ENCODE results near the gene RAB3IP. TPM values are rescaled to one million over a fixed set of nuclear protein-coding genes. Genes with fewer than 3 reads are reported as not detected.

Gene RAB3IP
- total RNA-seq, 4 donors from 2014 or later = 18.6 to 27.4 (median 20.3) TPM

DNA sequence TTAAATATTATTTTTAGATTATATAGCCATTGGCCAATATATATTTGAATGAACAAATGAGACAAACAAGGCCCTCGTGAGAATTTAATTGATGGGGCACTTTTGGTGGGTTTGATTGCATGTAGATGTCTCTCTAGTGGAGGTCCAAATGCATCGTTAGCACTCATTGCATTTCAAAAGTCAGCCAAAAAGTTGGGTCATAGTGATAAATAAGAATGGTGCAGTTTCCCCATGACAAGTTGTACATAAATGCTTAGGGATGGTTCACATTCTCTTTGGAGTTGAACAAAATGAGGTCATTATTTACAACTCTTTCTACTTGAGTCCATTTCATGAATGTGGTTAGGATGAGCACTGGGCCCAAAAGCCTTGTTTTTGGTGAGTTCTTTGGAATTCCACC is 40.6 kb upstream of the RAB3IP start:
- in situ Hi-C loops (cut with MboI; ENCODE audit: low sequenced_read_pairs in 4 of 4) = loop anchor here in 1 of 4 donors (10.0 kb wide), 1 partner anchor 53 kb away; no protein-coding TSS in a partner anchor
- TF ChIP-seq, protein P1, sequence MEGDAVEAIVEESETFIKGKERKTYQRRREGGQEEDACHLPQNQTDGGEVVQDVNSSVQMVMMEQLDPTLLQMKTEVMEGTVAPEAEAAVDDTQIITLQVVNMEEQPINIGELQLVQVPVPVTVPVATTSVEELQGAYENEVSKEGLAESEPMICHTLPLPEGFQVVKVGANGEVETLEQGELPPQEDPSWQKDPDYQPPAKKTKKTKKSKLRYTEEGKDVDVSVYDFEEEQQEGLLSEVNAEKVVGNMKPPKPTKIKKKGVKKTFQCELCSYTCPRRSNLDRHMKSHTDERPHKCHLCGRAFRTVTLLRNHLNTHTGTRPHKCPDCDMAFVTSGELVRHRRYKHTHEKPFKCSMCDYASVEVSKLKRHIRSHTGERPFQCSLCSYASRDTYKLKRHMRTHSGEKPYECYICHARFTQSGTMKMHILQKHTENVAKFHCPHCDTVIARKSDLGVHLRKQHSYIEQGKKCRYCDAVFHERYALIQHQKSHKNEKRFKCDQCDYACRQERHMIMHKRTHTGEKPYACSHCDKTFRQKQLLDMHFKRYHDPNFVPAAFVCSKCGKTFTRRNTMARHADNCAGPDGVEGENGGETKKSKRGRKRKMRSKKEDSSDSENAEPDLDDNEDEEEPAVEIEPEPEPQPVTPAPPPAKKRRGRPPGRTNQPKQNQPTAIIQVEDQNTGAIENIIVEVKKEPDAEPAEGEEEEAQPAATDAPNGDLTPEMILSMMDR (IDR thresholded peaks at IDR 0.05 in 4 of 5, conservative IDR thresholded peaks at IDR 0.05 in 1 of 5) = no peak
- peak in 1 of 2 donors; percentile 45 for TF ChIP-seq POLR2A (IDR thresholded peaks at IDR 0.05)
- H3K27me3 ChIP-seq = no peaks in the 10 kb centered on the region
- intact Hi-C loops (cut with DNase I; ENCODE audit: low total_unique reads) = loop anchor here (2.0 to 5.0 kb wide), 2 partner anchors 39 to 41 kb away; partner anchors contain the start of gene RAB3IP
- DNase-seq = no peak
- peaks cover 0 to 8% of the 10 kb centered on the region in 2 donors for H3K36me3 ChIP-seq
- H3K4me3 ChIP-seq = peak overlapping the region; percentile 50 to 62 (median 56)
- no peaks in the 10 kb centered on the region for H3K9me3 ChIP-seq
- peak; percentile 24 to 42 for ATAC-seq
- H3K4me1 ChIP-seq = peaks cover 33 to 49% of the 10 kb centered on the region in 2 donors
- H3K27ac ChIP-seq = peak overlapping the region; percentile 77 to 93 (median 90)

DNA sequence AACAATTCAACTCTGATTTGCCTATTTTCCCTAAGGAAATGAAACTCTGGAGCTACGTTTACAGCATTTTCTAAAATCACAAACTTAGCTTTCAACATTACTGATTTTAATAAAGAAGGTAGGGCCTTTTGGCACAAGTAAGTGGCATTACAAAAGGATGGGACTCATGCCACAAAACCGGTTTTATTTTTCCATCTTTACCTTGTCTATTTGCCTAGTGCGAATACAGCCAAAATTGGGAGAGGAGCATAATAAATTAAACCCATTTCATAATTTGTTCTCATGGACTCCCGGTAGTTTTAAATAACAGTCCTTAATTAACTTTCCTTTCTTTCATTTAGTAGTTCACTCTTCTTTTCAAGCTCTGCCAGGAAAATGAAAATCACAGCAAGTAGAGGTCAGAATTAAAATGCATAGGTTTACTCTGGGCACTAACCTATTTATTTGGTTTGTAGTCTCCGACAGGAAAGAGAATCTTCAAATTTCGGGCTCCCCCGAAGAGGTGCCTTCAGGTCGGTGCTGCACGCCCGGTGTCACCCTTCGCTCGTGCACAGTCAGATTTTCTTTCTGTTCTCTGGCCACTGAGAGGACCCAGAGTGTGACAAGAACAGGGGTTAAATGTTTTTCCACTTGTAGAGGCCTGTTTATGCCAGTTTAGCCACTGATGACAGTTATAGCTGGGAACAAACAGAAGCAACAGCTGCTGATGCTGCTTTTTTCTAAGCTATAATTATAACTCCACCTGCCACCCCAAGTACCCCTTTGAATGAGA is 39.7 kb upstream of the RAB3IP start, which contains the start of gene BEST3:
BEST3 (minus strand) TSS at position 535 of the 772 bp plus-strand sequence. CDS start 1,505 bp downstream, outside the sequence.
- TF ChIP-seq, protein P1 (IDR thresholded peaks at IDR 0.05 in 4 of 5, conservative IDR thresholded peaks at IDR 0.05 in 1 of 5) = no peak
- peak; percentile 59 to 91 for TF ChIP-seq POLR2A (IDR thresholded peaks at IDR 0.05)
- peaks cover 24 to 42% of the 10 kb centered on the region in 2 donors for H3K4me1 ChIP-seq
- peak; percentile 80 to 82 for DNase-seq
- H3K36me3 ChIP-seq = peaks cover 0 to under 1% of the 10 kb centered on the region in 2 donors
- ATAC-seq = peak; percentile 95 to 98
- no peaks in the 10 kb centered on the region for H3K9me3 ChIP-seq
- H3K27ac ChIP-seq = peak within 1 kb of the TSS; percentile 77 to 93 (median 90)
- no peaks in the 10 kb centered on the region for H3K27me3 ChIP-seq
- H3K4me3 ChIP-seq = peak within 1 kb of the TSS; percentile 50 to 62 (median 56)
- intact Hi-C loops (cut with DNase I; ENCODE audit: low total_unique reads) (loop anchor here (2.0 to 5.0 kb wide), 2 partner anchors 38 to 42 kb away; partner anchors contain the start of gene RAB3IP), in situ Hi-C loops (cut with MboI; ENCODE audit: low sequenced_read_pairs in 4 of 4) (loop anchor here in 1 of 4 donors (10.0 kb wide), 1 partner anchor 54 kb away; no protein-coding TSS in a partner anchor)

DNA sequence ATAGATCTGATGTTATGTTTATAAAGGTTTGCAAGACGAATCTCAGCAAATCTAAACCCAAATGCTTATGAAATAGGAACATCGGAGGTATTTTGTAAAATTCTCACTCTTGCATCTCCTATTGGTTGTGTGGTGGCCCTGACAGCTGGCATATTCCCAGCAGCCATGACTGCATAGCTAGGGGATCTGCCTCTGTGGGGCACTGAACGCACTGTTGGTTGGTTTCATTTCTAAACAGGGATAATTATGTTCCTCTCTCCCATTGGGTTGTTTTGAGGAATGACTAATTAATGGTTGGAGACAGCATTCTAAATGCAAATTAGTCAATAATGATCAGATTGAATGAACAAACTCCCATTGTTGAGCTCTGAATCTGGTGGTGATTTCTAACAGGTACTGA is 36.8 kb upstream of the RAB3IP start:
- in situ Hi-C loops (cut with MboI; ENCODE audit: low sequenced_read_pairs in 4 of 4) = no loop called here

DNA sequence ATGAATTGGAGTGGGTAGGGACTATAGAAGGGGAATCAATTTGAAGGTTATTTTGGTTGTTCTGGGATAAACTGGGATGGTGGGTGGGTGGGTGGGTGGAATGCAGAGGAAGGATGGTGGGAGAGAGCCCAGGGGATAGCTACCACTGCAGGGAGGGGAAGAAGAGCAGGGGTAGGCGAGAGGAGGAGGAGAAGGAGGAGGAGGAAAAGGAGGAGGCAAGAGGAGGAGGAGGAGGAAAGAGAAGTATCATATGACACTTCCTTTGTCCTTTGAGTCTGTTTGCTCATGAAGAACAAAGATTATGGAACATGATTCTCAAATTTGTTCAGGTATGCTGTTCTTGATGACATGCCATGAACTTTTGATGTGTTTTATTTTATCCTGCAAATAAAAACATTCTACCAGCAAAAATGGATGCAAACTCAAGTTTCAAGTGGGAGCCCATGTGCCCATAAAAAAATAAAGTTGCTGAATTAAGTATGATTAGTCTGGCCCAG is 35.5 kb upstream of the RAB3IP start:
- Histone ChIP-seq H3K27me3 (no peaks in the 10 kb centered on the region), H3K36me3 (no peaks in the 10 kb centered on the region), H3K9me3 (no peaks in the 10 kb centered on the region), H3K27ac (no peak overlapping the region), H3K4me1 (peaks cover 4 to 6% of the 10 kb centered on the region in 2 donors), H3K4me3 (no peak overlapping the region)
- intact Hi-C loops (cut with DNase I; ENCODE audit: low total_unique reads) = no loop called here
- ATAC-seq = no peak
- no peak for DNase-seq
- in situ Hi-C loops (cut with MboI; ENCODE audit: low sequenced_read_pairs in 4 of 4) = no loop called here
- TF ChIP-seq POLR2A (IDR thresholded peaks at IDR 0.05) = no peak
- TF ChIP-seq, protein P1 (IDR thresholded peaks at IDR 0.05 in 4 of 5, conservative IDR thresholded peaks at IDR 0.05 in 1 of 5) = no peak

More for the DNA sequence above, 36.8 kb upstream of the RAB3IP start:
- Histone ChIP-seq H3K9me3 (no peaks in the 10 kb centered on the region), H3K27me3 (no peaks in the 10 kb centered on the region), H3K27ac (peak overlapping the region in 1 of 4 donors; percentile 32), H3K36me3 (no peaks in the 10 kb centered on the region), H3K4me3 (no peak overlapping the region), H3K4me1 (peaks cover 4 to 19% of the 10 kb centered on the region in 2 donors)
- no peak for TF ChIP-seq POLR2A (IDR thresholded peaks at IDR 0.05)
- TF ChIP-seq, protein P1 (IDR thresholded peaks at IDR 0.05 in 4 of 5, conservative IDR thresholded peaks at IDR 0.05 in 1 of 5) = no peak
- no peak for ATAC-seq
- intact Hi-C loops (cut with DNase I; ENCODE audit: low total_unique reads) = no loop called here
- DNase-seq = no peak

Data from gastrocnemius medialis (tissue), 4 donors.